ENCODE measurements around the gene RHOBTB3.

- TF ChIP-seq POLR2A (IDR thresholded peaks at IDR 0.05), result no peak
- TF ChIP-seq, protein P1, sequence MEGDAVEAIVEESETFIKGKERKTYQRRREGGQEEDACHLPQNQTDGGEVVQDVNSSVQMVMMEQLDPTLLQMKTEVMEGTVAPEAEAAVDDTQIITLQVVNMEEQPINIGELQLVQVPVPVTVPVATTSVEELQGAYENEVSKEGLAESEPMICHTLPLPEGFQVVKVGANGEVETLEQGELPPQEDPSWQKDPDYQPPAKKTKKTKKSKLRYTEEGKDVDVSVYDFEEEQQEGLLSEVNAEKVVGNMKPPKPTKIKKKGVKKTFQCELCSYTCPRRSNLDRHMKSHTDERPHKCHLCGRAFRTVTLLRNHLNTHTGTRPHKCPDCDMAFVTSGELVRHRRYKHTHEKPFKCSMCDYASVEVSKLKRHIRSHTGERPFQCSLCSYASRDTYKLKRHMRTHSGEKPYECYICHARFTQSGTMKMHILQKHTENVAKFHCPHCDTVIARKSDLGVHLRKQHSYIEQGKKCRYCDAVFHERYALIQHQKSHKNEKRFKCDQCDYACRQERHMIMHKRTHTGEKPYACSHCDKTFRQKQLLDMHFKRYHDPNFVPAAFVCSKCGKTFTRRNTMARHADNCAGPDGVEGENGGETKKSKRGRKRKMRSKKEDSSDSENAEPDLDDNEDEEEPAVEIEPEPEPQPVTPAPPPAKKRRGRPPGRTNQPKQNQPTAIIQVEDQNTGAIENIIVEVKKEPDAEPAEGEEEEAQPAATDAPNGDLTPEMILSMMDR (IDR thresholded peaks at IDR 0.05), result no peak
These were observed 4.3 kb downstream of the RHOBTB3 start for GRCh38 chr5:95735406-95735805.
